Uterus (tissue), 2 donors: ENCODE measurements around the gene KCNC3.

Experiments used
- CTCF ChIP-seq, 4 experiments: fragments of 200-600 bp in 2 of 4; fragments of 450-650 bp in 2 of 4; sonication (generic) in 2 of 4; IDR thresholded peaks; one replicate each; pipeline ENCODE4 v1.5.1; 2016 to 2019; ENCODE audit warnings: antibody characterized with exemption in 4 of 4, mild to moderate bottlenecking in 2 of 4, moderate library complexity in 1 of 4
- POLR2A ChIP-seq, 2 donors: fragments of 450-650 bp; IDR thresholded peaks; one replicate each; pipeline ENCODE4 v1.6.1; 2016; ENCODE audit warnings: antibody characterized with exemption in 2 of 2, mild to moderate bottlenecking in 1 of 2, moderate library complexity in 1 of 2

- TF ChIP-seq CTCF (IDR thresholded peaks at IDR 0.05) (no peak), POLR2A (IDR thresholded peaks at IDR 0.05) (peak in 1 of 2 donors; percentile 47)
Observed at GRCh38 chr19:50358483-50359327, 29.5 kb upstream of the KCNC3 start.
